DND-41 (cell line): Measurements from ENCODE around the gene FOXD1.

Source experiments
- EZH2 ChIP-seq: IDR thresholded peaks from 3 replicates; pipeline ENCODE4 v1.6.1; 2012; ENCODE audit warnings: borderline replicate concordance, low read depth, mild to moderate bottlenecking, moderate library complexity, low read length, inconsistent platforms; ENCODE audit not compliant: severe bottlenecking
- TF ChIP-seq, protein P1 (sequence below): IDR thresholded peaks from 2 replicates; pipeline ENCODE4 v1.5.1; 2012; ENCODE audit warnings: borderline replicate concordance, low read length, moderate library complexity, mild to moderate bottlenecking; ENCODE audit not compliant: poor library complexity, severe bottlenecking; ENCODE audit errors: extremely low read depth

DNA sequence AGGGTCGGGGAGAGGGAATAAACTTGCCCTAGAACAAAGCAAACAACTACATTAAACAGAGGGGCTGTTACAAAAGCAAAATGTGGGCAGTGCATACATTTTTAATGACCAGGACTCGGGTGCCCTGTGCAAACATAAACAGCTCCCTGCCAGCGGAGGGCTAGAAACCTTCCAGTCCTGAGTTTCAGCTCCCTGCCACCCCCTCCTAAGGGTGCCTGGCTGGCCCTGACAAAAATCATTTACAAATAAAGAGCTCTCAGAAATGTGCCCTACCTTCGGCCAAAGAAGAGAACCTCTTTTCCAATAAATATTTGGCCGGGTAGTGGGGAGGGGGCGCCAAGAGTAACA is 29.5 kb downstream of the FOXD1 start:
- TF ChIP-seq, protein P1, sequence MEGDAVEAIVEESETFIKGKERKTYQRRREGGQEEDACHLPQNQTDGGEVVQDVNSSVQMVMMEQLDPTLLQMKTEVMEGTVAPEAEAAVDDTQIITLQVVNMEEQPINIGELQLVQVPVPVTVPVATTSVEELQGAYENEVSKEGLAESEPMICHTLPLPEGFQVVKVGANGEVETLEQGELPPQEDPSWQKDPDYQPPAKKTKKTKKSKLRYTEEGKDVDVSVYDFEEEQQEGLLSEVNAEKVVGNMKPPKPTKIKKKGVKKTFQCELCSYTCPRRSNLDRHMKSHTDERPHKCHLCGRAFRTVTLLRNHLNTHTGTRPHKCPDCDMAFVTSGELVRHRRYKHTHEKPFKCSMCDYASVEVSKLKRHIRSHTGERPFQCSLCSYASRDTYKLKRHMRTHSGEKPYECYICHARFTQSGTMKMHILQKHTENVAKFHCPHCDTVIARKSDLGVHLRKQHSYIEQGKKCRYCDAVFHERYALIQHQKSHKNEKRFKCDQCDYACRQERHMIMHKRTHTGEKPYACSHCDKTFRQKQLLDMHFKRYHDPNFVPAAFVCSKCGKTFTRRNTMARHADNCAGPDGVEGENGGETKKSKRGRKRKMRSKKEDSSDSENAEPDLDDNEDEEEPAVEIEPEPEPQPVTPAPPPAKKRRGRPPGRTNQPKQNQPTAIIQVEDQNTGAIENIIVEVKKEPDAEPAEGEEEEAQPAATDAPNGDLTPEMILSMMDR = no peak
- TF ChIP-seq EZH2 = no peak
